Activated CD8-positive, alpha-beta memory T cell treated with anti-CD3 and anti-CD28 coated beads, Interleukin-2, amount 50 U/mL, for 1 hour (primary cell): ENCODE results near the gene RRAS.

Source experiments
- DNase-seq: peaks from one replicate; pipeline ENCODE4 v3.0.0-alpha.2; 2020; ENCODE audit errors: extremely low read depth

Gene RRAS

GRCh38 chr19:49594993-49595818 is 44.7 kb downstream of the RRAS start:
- no peak for DNase-seq

DNA sequence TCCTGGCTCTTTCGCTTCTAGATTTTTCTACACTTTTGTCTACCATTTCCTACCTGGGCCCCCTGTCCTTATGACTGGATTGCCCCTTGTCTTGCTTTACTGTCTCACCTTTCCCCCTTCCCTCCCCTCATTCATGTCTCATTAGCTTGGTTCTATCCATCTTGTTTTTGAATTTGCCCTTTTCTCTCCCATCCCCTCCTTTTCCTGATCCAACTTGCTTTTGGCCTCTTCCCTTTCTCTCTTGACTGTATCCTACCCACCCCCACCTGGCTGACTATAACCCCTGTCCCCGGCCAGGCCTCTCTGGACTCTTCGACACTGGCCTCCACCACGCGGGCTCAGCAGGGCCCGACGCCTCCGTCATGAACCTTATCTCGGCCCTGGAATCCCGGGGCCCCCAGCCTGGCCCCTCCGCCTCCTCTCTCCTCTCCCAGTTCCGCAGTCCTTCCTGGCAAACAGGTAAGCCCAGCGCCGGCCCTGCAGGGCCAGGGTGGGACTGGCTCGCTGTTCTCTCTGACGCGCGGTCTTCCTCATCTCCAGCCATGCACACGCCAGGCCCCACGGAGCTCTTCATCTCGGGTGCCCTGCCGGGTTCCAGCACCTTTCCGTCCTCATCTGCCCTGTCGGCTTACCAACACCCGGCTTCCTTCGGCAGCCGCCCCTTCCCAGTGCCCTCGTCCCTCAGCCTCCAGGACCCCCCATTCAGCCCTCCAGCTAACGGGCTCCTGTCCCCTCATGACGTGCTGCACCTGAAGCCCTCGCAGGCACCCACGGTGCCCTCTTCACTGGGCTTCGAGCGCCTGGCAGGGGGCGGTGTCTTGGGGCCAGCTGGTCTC is 45.6 kb downstream of the RRAS start:
- no peak for DNase-seq

DNA sequence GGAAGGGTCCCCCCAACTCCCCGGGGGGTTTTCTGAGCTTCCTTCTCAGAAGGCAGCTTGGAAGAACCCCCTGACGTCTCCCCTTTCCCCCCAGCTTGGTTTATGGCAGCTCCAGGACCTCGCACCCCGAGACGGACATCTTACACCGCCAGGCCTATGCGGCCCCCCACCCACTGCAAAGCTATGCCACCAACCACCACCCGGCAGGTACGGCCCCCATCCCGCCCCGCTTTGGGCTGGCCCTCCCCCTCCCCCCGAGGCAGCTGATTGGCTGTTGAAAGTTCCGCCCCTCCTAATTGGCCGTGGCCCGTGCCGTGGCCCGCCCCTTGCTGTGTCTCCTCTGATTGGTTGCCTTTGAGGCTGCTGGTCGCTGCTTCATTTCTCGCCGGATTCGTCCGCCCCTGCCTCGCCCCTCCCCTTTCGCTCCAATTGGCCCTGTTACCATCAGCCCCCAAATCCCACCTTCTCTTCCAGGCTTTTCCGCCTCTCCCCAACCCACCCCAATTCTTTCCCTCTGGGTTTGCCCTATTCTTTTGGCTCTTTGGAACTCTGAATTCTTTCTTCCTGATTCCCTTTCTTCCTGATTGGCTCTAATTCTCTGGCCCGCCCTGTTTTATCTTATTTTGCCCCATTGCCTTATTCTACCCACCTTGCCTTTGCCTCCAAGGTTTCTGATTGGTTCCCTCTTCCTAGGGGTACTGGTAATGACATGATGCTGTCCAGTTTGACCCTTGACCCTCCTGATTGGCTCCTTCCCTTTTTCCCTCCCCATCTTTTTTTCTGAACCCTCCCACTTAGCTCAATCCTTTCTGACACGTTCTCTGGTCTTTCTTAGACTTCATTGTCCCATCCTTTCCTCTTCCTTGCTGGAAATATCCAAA is 46.5 kb downstream of the RRAS start:
- DNase-seq: peak; percentile 83

- DNase-seq: no peak
Measured at GRCh38 chr19:49592486-49593232, 47.3 kb downstream of the RRAS start.

DNA sequence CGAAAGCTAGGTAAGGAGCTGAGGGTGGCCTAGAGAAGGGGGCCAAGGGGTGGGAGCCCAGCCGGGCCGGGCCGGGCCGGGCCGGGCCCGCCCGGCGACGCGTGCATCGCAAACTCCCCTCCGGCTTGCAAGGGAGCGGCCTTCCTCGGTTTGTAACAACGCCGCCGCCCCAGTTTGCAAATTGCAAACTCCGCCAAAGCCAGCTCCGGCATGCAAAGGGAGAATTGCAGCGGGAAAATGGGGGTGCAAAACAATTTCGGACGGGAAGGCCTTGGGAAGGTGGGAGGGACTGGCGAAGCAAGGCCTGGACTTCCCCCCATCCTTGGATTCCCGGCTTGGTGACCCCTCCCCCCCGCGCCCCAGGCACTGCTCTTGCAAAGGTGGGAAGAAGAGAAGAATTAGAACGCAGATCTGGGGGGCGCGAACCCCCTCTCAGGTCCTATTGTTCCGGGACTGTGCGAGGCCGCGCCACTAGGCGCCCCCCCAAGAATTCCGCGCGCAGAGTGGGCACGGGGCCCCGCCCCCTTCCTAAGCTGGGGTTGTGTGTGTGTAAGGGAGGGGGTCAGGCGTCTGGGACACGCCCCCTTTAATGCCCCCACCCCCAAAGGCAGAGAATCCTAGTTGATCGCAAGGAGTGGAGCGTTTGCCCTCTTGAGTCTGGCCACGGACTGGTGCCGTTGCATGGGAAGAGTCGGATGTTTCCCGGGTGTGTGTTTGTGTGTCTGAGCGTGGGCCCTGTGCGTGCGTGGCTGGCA is 48.0 kb downstream of the RRAS start:
- no peak for DNase-seq

GRCh38 chr19:49590971-49591730 is 48.8 kb downstream of the RRAS start, which contains the start of gene PRR12:
TSS of gene PRR12 (plus strand) at chr19:49591182. CDS start at chr19:49591655, 473 bp downstream.
- DNase-seq: no peak

DNA sequence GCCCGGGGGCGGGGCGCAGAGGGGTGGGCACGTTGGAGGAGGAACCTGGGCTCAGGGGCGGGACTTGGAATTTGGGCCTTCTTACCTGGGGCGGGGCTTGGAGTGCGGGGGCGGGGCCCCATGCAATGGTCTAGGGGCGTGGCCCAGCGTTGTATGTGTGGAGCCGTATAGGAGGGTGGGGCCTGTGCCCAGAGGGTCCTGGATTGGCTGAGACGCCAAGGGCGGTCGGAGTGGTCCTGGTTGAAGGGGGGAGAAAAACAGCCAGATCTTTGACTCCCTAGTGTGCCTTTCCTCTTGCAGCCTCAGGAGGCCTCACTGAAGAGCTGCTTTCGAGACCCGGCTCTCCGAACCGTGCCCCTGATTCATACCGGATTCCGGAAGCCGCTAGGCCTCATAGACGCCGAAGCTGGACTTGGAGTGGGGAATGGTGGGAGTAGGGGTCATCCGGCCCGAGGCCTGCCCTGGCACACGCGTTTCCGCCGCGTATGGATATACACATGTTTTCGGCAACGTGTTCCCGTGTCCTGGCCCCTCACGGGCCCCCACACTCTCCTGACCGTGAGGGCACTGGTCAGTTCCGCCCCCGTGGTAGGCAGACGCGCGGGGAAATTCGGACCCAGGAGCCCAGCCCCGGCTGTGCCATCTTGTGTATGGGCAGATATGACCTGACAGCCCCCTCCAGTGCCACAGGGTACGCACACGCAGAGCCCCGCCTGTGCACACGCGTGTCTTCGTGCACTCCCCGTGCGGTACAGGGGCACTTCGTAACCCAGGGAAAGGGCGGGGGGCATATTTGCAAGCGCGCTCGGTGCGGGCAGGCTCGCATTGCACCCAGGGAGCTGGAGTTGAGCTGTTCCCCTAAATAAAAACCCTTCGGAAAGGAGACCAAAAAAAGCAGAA is 49.6 kb downstream of the RRAS start:
- peak; percentile 91 for DNase-seq

- no peak for DNase-seq
Measured at GRCh38 chr19:49589502-49589905, 50.4 kb downstream of the RRAS start.

DNA sequence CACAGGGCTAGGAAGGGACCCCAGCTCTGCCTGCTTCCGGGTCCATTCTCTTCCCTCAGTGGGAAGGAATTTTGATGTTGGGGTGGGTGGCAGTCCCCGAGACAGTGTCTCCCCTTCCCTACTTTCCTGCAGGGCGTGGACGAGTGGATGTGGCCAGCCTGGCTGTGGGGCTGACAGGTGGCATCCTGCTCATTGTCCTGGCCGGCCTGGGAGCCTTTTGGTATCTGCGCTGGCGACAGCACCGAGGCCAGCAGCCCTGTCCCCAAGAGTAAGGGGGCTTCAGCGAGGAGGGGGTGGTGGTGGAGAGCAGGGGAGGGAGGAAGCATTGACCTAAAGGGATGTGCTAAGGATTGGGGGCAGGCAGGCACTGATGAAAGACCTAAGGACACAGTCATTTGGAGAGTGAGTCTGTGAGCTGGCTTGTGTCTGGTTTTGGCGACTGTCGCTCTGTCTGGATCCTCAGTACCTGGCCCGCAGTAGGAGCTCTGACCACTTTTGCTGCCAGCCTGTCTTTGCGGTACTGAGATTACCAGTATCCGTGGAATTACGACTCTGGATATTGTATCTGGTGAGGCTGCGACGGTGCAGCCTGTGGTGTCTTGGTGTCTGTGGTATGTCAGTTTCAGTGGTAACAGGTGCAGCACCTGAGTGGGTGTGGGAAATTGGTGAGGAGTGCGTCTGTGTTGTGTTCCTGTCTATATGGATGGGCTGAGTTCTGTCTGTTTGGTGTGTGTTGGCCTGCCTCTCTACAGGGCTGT is 51.4 kb downstream of the RRAS start:
- no peak for DNase-seq

DNA sequence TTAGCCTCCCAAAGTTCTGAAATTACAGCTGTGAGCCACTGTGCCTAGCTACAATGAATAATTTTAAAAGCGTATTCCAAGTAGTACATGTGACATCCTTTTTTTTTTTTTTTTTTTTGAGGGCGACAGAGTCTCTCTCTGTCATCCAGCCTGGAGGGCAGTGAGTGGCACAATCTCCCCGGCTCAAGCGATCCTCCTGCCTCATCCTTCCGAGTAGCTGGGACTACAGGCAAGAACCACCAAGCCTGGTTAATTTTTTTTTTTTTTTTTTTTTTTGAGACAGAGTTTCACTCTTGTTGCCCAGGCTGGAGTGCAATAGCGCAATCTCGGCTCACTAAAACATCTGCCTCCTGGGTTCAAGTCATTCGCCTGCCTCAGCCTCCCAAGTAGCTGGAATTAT is 52.7 kb downstream of the RRAS start:
- DNase-seq: no peak
